K562 (cell line): ENCODE results near the gene TMEM181. TPM values are rescaled to one million over a fixed set of nuclear protein-coding genes. Genes with fewer than 3 reads are reported as not detected.

ENCODE experiments used
- ARID3B ChIP-seq: fragments of 250-450 bp; sonication (Bioruptor Pico); IDR thresholded peaks from 2 replicates; pipeline ENCODE4 v1.4.0; 2020; ENCODE audit warnings: borderline replicate concordance
- BCL6 ChIP-seq: fragments of 250-450 bp; sonication (Bioruptor Pico); IDR thresholded peaks from 2 replicates; pipeline ENCODE4 v1.4.0; 2020
- BRF2 ChIP-seq: IDR thresholded peaks from 3 replicates; pipeline ENCODE4 v1.6.1; 2011; ENCODE audit warnings: borderline replicate concordance, mild to moderate bottlenecking; ENCODE audit not compliant: insufficient read length, insufficient read depth
- CBX8 ChIP-seq: fragments of 200-600 bp; sonication (generic); IDR thresholded peaks from 2 replicates; pipeline ENCODE4 v1.6.1; 2012; ENCODE audit warnings: borderline replicate concordance, mixed run types, low read depth, mild to moderate bottlenecking, moderate library complexity, mixed read lengths, low read length, control low read depth, inconsistent platforms; ENCODE audit not compliant: poor library complexity, severe bottlenecking; ENCODE audit errors: extremely low read depth
- CCNT2 ChIP-seq: IDR thresholded peaks from 2 replicates; pipeline ENCODE4 v1.6.1; 2011; ENCODE audit warnings: borderline replicate concordance, low read depth, mild to moderate bottlenecking, moderate library complexity, mixed read lengths, low read length; ENCODE audit not compliant: insufficient read length; ENCODE audit errors: extremely low read depth
- RBFOX2 ChIP-seq: fragments of 200-400 bp; formaldehyde crosslinking; IDR thresholded peaks from 2 replicates; pipeline ENCODE4 v1.6.1; 2017; ENCODE audit warnings: low read depth, mild to moderate bottlenecking, low read length, moderate library complexity
- SPI1 ChIP-seq: IDR thresholded peaks from 2 replicates; pipeline ENCODE4 v1.6.1; 2011; ENCODE audit warnings: low read depth, low read length, control low read depth, borderline replicate concordance
- TSHZ1 ChIP-seq: fragments of 250-450 bp; sonication (Bioruptor Pico); IDR thresholded peaks from 2 replicates; pipeline ENCODE4 v1.4.0; 2020; ENCODE audit warnings: mild to moderate bottlenecking, moderate library complexity
- XRCC5 ChIP-seq: fragments of 200-400 bp; formaldehyde crosslinking; IDR thresholded peaks from 2 replicates; pipeline ENCODE4 v1.6.1; 2017; ENCODE audit warnings: low read depth, mild to moderate bottlenecking, low read length
- ZBTB8A ChIP-seq: fragments of 450-650 bp; IDR thresholded peaks from 2 replicates; pipeline ENCODE4 v1.6.1; 2018; ENCODE audit warnings: mild to moderate bottlenecking, moderate library complexity; ENCODE audit not compliant: partially characterized antibody
- ZNF778 ChIP-seq: fragments of 450-650 bp; formaldehyde crosslinking; IDR thresholded peaks from 2 replicates; pipeline ENCODE4 v1.4.0; 2020; ENCODE audit warnings: mild to moderate bottlenecking, moderate library complexity
- polyA plus RNA-seq, 8 experiments: library from polyadenylated mRNA; depleted of rRNA in 4 of 8; stranded (reverse) in 5 of 8; unstranded in 3 of 8; fragments of >200 nt; fragmentation: Nextera tagmentation in 2 of 8; fragmentation: Illumina TruSeq in 1 of 8; extraction: Ambion mirVana in 2 of 8; extraction: Trizol in 1 of 8; gene quantifications; 2 replicates each; pipeline versions ENCODE4 v1.2.1 to v1.2.3, GENCODE V29; 2011 to 2014; ENCODE audit warnings: inconsistent platforms in 1 of 8, missing spikeins in 1 of 8
- total RNA-seq, 7 experiments: library from RNA; depleted of rRNA in 6 of 7; stranded (reverse); fragments of >200 nt in 6 of 7; fragmentation: Illumina TruSeq in 2 of 7; extraction: Trizol in 2 of 7; gene quantifications; 2 replicates each; pipeline versions ENCODE4 v1.2.1 to v1.2.3, GENCODE V29; 2011 to 2021; ENCODE audit warnings: low replicate concordance in 1 of 7

The TMEM181 gene
- total and polyA plus RNA-seq, 9 of the 15 experiments (the other 6 are each of a cell fraction or from before 2014, with no cell fraction given), result 5.6 to 27.2 (median 19.9) TPM

- TF ChIP-seq BRF2, result no peak
- no peak for TF ChIP-seq ZBTB8A
- TF ChIP-seq CCNT2, result no peak
- no peak for TF ChIP-seq TSHZ1 (CRISPR knock-in tag)
- TF ChIP-seq SPI1, result peak; percentile 36; the same call in 1 of the 2 replicates
- TF ChIP-seq XRCC5, result peak; percentile 75; the same call in 1 of the 2 replicates
- no peak for TF ChIP-seq CBX8
- no peak for TF ChIP-seq ZNF778 (CRISPR knock-in tag)
- TF ChIP-seq ARID3B (CRISPR knock-in tag), result no peak
- peak; percentile 41; the same call in 1 of the 2 replicates for TF ChIP-seq BCL6
- no peak for TF ChIP-seq RBFOX2
These were observed 23.6 kb upstream of the TMEM181 start (continued) for GRCh38 chr6:158536084-158536890.
